Measurements from ENCODE around the gene MTA1. TPM values are rescaled to one million over a fixed set of nuclear protein-coding genes. Genes with fewer than 3 reads are reported as not detected.

The MTA1 gene
- total RNA-seq, 1 experiment from 2014 or later, result 47.9 TPM

Other genes starting within 250 kb of the MTA1 start
- 11.2 and 14.7 TPM in 2 replicates for gene NUDT14, start 238.5 kb upstream of the MTA1 start, total RNA-seq (2014; rRNA removed)
- 45.1 and 54.7 TPM in 2 replicates for gene BTBD6, start 171.3 kb upstream of the MTA1 start, total RNA-seq (2014; rRNA removed)
- 28.2 and 30.1 TPM in 2 replicates for gene BRF1, start 118.8 kb upstream of the MTA1 start, total RNA-seq (2014; rRNA removed)
- gene PACS2, start 105.1 kb upstream of the MTA1 start, total RNA-seq (2014; rRNA removed), result 39.6 and 45.3 TPM in 2 replicates
- 0.06 TPM in 1 of 2 replicates, not detected in the other for gene TEX22, start 21.3 kb upstream of the MTA1 start, total RNA-seq (2014; rRNA removed)
- gene CRIP2, start 55.0 kb downstream of the MTA1 start, total RNA-seq (2014; rRNA removed), result 152 and 159 TPM in 2 replicates
- not detected in 2 replicates for gene CRIP1, start 67.1 kb downstream of the MTA1 start, total RNA-seq (2014; rRNA removed)
- gene TEDC1, start 71.4 kb downstream of the MTA1 start, total RNA-seq (2014; rRNA removed), result 25.5 and 29.0 TPM in 2 replicates
- 11.0 and 12.2 TPM in 2 replicates for gene TMEM121, start 106.8 kb downstream of the MTA1 start, total RNA-seq (2014; rRNA removed)

Data from LHCN-M2 (cell line).